ENCODE results near the gene RBMS3. TPM values are rescaled to one million over a fixed set of nuclear protein-coding genes. Genes with fewer than 3 reads are reported as not detected.
"Not testable (repeated sequence)": the region's sequence is repeated elsewhere in the genome, so short reads cannot be mapped to it uniquely, and the experiment has no call there.

Gene RBMS3
- total RNA-seq, 1 donor from 2014 or later: 0.73 TPM

DNA sequence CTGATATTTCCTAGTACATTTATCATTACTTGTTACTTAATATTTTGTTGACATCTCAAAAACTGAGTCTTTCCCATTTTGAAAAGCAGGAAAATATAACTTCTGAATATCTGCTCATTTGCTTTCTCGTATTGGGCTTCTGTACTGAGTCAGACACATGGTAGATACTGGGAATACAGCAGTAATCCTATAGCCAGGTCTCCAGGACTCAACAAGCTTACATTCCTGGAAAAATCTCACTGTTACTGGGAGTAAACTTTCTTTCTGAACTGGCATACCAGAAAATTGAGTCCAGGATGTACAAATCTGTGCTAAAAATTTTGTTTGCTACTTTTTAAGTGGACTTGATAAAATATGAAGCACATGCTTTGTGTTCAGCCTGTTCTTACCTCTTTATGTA is 240.4 kb downstream of the RBMS3 start:
- intact Hi-C loops (cut with micrococcal nuclease): no loop called here

DNA sequence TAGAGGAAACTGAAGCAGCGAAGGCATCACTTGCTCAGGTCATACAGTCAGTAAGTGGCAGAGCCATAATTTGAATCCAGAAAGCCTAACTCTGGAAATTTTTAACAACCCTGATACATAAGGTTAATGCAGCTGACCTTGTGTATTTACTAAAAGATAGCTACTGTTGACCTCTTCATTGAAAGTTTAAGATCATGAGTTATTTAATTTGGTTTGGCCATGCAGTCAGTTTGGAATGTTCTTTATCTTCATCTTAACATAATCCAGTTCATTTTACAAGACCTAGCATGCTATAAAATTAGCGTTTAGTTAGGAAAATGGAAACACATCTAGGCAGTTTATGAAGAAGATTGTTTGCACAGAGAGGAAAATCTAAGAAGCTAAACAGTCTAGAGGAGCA is 240.9 kb downstream of the RBMS3 start:
- intact Hi-C loops (cut with micrococcal nuclease): no loop called here

DNA sequence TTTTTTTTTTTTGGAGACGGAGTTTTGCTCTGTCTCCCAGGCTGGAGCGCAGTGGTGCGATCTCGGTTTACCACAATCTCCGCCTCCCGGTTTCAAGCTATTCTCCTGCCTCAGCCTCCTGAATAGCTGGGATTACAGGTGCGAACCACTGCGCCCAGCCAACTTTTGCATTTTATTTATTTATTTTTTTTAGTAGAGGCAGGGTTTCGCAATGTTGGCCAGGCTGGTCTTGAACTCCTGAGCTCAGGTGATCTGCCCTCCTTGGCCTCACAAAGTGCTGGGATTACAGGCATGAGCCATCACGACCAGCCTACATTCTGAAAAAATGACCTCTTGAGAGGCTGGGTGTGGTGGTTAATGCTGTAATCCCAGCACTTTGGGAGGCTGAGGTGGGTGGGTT is 243.6 kb downstream of the RBMS3 start:
- intact Hi-C loops (cut with micrococcal nuclease): not testable (repeated sequence)

DNA sequence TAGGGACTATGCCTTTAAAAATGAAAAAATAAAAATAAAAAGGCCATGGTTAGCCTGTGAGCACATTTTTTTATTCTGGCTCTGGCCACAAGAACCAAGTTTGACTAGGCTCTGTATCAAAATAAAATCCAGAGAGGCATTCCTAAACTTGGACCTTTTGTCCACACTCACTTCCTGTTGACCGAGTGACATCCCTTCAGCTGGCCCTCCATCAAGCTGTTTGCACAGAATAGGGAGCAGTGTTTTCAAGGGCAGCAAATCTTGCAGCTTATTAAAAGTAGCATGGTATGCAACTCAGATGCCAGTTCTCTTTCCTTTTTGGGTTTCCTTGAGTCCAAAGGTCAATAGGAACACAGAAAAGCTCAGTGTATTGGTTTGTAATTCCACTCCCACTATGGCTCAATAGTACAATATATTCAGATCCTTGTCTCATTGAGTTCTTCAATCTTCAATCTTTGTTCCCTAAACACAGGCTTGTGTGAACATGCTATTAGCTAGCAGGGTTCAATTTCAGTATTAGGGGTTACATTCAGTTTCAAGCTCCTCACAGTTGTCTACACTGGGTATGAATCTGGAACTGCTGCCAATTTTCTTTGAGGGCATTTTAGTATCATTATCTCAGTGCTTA is 244.5 kb downstream of the RBMS3 start:
- intact Hi-C loops (cut with micrococcal nuclease): no loop called here

DNA sequence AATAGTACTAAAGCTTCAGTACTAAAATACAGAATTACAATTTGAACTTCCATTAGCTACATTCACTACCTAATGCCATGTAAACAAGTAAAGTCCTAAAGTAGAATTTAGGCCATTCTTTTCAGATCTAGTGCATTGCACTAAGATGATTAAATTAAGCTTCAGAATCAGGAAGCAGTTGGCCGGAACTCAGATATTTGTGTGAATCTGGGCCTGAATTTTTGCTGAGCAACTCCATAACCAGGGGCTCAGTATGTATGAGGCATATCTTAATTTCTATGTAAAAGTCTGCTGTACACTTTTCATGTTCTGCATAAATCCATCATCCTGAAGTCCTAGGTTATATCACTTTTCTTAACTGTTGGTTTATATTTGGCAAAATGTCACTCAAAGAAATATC is 246.4 kb downstream of the RBMS3 start:
- intact Hi-C loops (cut with micrococcal nuclease): no loop called here

DNA sequence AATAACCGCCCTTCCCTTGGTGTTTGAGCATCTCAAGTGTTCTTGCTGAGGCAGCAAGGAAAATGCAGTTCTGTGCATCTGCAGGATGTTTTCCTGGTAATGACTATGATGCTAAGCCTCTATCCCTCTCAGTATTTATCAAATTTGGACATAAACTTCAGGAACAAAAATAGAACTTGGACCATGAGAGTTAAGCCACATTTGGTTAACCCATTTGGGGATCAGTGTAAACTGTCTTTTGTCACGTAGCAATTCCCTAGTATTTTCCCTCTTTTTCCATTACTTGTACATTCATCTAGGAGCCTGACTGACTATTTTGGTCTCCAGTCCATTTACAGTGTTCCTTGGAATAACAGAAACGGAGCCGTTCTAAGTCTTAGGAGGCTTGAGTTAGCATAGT is 250.8 kb downstream of the RBMS3 start:
- intact Hi-C loops (cut with micrococcal nuclease): no loop called here

DNA sequence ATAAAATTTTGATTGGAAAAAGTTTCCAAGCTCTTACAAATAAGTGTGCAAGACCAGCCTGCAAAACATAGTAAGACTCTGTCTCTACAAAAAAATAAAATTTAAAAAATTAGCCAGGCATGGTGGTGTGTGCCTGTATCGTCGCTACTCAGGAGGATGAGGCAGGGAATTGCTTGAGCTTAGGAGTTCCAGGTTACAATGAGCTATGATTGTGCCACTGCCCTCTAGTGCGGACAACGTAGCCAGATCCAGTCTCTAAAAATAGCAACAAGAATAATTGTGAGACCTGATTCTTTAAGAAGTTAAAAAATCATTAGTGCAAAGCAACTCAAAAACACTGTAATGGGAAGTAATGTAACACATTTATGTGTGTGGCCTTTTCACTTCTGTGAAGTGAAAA is 251.6 kb downstream of the RBMS3 start:
- intact Hi-C loops (cut with micrococcal nuclease): no loop called here

DNA sequence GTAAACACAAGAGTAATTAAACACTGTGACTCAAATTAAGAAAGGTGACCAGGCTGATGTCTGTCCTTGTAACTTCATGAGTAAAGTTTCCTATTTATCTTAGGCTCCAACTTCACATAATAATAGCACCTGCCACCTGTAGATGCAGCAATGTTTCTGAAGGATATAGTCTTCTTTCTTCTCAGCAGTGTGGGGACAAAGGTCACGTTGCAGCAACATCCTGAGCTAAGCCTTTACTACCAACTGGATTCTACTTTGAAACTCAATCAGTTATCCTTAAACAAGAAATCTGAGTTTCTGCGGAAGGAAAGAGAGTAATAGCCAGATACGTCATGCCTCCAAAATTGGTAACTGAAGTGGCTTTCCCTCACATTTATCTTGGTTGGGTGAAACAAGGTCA is 253.1 kb downstream of the RBMS3 start:
- intact Hi-C loops (cut with micrococcal nuclease): no loop called here

DNA sequence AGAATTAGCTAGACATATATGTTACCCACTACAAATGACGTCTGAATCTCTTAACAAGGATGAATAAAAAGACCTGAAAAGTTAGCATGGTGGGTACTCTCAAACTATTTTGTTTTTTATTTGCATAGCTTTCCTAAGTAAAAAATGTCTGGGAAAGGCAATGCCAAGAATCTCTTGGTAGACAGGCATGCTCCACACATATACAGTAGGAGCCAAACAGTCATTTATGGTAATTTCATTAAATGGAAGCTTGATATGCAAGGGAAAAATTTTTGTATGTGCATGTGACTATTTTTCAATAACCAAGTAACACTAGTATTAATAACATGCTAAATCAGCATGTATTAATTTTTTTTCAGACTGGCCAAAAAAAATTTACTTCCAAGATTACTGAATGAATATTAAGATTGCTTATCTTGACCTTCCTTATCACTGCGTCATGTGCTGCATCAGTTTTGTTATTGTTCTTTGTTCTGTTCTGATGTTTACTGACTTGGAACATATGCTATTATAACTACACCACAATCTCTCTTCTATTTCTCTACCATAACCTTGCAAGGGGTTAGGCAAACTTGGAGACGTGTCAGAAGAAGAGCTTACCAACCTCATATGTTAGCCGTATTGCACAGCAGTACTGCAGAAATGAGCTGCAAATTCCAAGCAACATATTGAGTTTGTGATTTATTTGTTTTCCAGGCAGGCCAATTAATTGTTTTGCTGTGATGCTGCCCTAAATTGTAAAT is 255.3 kb downstream of the RBMS3 start:
- intact Hi-C loops (cut with micrococcal nuclease): no loop called here

DNA sequence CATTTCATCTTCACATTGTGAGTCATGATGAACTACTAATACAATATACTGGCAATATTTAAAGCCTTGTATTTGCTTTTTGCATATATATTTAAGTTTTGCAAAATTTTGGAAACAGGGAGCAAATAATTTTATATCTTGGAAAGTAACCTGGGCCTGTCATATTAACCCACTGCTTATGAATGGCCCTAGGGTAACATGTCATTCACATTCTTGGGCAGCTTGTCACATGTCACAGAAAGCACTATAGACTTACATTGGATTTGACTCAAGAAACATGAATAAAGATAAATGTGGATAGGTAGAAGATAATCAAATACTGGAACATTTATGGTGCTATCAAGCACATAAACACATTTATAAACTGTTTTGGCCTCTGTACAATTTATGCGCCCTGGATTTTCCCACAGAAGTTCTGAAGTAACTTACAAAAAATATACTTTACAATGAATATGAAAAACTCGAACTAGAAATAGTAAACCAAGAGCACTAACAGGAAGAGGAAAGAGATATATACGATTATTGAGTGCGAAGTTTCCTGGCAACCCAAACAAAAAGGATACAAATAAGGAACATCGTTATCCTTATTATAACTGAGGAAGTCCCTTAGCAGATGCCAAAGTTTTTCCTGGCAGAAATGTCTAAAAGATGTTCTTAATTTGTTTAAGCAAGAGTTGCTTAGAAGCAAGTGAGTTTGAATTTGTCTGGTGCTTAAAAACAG is 257.2 kb downstream of the RBMS3 start:
- intact Hi-C loops (cut with micrococcal nuclease): no loop called here

DNA sequence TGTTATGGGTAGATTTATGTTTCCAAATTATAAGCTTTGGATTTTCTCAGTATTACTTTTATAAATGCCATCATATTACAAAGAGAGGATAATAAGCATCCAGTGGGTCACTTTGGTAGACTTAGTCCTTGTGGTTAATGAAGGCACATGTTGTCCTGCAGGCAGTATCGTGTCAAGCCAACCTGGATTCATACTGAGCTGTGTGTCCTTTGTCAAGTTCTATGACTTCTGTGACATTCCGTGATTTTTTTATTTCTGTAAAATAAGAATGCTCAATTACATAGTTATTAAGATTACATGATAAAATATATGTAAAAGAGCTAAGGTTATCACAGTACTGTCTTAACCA is 257.7 kb downstream of the RBMS3 start:
- intact Hi-C loops (cut with micrococcal nuclease): no loop called here

DNA sequence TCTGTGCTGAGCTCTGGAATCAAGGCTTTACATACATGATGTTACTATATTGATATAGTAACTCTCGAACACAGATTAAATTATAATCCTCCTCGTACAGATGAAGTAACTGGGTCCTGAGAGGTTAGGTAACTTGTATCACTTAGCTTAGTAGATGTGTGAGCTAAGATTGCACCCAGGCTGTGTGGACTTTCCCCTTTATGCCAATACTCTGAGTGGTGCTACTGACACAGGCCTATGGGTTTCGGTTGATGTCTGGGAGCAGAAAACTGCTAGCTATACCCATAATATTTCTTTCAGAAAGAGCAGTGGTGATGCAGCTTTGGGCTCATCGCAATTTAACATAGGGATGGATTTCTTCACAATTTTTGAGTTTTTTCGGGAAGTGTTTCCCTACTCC is 259.7 kb downstream of the RBMS3 start:
- intact Hi-C loops (cut with micrococcal nuclease): no loop called here

DNA sequence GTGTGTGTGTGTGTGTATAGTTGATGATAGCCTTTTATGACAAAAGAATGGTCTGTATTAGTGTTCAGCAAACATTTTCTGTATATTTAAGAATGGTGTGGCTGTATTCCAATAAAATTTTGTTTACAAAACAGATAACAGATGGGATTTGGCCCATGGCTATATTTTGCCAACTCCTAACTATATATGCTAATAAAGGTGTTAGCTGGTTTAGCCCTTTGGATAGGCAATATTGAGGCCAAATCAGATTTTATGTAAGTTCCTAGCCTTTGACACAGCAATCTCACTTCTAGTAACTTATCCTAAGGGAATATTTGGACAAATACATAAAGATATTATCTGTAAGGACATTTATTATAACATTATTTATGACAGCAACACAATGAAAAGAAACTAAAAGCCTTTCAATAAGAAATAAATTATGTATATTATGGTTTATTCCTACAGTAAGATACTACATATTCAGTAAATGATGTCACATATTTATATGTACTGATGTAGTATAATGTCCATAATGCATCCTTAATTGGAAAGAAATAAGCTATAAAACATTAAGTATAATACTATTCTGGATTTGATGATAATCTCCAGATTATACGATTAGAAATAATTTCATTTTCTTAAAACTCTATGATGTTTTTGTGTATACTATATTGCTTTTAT is 264.0 kb downstream of the RBMS3 start:
- intact Hi-C loops (cut with micrococcal nuclease): no loop called here

DNA sequence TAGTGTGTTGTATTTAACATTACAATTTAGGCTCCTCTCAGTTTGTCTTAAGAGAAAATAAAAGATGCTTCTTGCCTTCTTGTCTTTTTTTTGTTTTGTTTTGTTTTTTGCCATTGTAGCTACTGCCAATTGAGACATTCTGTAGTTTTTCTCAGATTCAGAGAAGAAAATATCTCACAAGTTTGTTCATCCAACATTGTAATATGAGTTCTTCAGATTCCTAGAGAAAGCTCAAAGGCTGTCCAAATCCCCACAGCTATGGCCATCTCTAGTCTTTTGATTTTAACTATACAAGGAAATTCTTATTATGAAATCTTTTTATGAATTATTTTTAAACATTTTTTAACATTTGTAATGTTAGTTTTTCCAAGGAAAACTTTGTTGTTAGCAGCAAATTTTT is 264.7 kb downstream of the RBMS3 start:
- intact Hi-C loops (cut with micrococcal nuclease): no loop called here

DNA sequence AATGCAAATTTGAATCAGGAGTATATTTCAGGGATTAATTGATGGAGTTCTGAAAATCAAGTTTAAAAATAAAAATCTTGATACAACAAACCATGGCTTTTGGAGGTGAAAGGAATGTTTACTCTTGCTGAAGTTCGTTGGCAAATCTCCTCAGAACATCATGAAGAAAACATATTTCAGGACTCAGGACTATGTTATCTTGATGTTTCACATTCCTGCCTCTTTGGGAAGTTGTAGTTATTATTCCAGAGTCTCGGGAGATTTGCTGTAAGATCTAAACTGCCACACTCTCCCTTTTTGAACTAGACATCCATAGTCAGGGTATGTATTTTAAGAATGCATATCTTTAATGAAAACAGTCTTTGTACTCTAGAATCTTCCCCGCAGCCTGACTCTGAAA is 271.2 kb downstream of the RBMS3 start:
- intact Hi-C loops (cut with micrococcal nuclease): no loop called here

DNA sequence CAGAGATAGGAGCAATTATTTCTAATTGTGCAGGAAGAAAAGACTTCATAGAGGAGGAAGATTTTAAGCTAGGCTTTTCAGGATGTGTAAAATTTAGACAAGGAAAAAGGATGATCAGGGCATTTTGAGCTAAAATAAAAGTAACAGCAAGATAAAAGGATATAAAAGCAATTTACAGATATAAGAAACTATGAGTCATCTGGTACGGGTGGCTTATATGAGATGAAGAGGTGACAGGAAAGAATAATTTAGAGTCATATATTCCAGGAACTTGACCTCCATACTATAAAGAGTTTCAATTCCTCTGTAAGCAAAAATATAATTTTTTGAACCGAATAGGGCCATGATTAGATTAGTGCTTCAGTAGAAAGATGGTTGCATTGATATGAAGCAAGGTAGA is 273.7 kb downstream of the RBMS3 start:
- intact Hi-C loops (cut with micrococcal nuclease): no loop called here

DNA sequence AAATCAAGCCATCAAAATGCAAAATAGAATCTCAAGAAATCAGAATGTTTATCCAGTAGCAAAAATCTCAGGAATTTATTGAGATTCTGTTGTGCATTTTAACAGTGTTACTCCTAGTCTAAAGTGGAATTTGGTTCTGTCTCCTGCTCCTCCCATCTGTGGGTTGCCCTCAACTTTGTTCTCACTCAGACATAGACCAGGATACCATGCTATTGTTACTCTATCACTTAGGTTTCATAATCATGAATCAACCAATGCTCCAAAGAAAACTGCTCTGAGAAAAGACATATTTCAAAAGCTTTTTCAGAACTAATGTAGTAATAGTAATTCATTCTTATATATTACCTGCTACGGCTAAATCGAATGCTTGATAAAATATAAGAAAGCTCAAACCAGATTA is 274.7 kb downstream of the RBMS3 start:
- intact Hi-C loops (cut with micrococcal nuclease): no loop called here

DNA sequence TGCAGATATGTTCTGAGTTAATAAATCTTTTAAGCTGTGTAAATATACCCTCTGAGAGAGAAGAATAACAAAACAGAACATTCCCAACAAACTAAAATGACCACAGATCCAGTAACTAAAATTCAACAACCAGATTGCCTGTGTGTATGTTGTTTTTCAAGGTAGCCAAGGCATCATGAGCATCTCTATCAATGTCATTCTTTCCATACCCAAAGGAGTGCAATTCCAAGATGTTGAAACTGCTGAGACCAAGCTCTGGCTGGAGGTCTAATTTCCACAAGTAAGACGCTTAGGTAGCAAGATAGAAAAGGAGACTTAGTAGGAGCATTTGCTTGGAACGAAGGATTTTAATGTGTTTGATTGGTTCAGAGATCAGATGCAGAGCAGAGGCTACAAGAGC is 276.3 kb downstream of the RBMS3 start:
- intact Hi-C loops (cut with micrococcal nuclease): no loop called here

DNA sequence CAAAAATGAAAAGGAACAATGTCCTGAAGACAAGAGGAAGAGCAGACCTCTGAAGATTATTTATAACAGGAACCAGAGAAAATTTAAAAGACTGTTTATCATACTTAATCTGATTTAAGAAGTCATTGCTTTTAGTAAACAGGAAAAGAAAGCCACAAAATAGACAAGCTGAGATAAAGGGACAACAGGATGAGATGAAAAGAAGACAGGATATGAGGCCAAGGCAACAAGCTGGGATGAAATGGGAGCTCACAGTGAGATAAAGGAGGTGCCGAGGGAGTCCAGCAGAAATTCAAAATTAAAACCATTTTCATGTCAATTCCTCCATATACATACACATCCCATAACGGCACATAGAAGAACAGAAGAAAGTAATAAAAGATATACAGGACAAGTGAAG is 277.0 kb downstream of the RBMS3 start:
- intact Hi-C loops (cut with micrococcal nuclease): no loop called here

DNA sequence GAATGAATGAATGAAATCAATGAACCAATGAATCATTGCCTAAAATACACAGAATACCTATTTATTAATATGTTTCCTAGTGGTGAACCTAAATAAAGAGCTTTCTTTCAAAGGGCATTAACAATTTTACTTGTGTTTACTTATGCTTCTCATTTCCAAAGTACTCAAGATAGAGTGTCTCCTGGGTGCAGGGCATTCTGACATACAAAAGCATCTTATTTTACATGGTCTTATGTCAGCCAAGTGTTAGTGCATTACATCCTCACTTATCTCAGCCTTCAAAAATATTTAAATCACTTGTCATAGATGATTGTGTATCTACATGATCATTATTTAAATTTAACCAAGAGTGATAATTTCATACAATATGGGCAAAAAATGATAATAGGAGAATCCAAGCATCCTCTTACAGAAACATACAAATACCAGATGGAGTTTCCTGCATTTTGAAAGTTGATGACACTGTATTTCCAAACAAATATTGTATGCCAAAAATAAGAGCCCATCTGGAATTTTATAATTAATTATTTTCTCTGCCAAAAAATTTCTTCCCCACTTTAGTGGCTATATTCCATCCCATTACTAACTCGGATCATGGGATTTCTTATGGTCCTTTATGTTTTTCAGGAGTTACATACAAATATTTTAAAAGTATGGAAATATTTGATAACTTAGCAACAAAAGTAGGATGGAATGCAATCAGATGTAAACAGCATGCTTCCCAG is 279.0 kb downstream of the RBMS3 start:
- intact Hi-C loops (cut with micrococcal nuclease): no loop called here

DNA sequence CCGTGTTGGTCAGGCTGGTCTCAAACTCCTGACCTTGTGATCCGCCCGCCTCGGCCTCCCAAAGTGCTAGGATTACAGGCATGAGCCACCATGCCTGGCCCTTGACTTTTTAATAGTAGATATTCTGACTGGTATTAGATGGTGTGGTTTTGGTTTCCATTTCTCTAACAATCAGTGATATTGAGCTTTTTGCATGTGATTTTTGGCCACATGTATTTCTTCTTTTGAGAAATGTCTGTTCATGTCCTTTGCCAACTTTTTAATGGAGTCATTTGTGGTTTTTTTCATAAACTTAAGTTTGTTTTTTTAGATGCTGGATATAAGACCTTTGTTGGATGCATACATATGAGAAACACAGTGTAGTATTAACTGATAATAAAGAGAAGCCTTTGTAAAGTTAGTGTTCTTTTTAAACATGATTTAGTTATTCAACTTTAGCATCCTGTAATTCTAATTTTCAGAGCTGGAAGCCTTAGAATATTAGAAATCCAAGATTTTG is 280.8 kb downstream of the RBMS3 start:
- intact Hi-C loops (cut with micrococcal nuclease): no loop called here
